Measurements from ENCODE around the gene MBD5. TPM values are rescaled to one million over a fixed set of nuclear protein-coding genes. Genes with fewer than 3 reads are reported as not detected.

Gene MBD5
- total and polyA plus RNA-seq, 5 donors, result 5.6 to 37.0 (median 33.9) TPM

Other genes with a start within 250 kb of the MBD5 start
- 10 to 100 TPM; 12.9 to 14.8 (median 14.1) TPM for gene ACVR2A, start 176.1 kb upstream of the MBD5 start, total RNA-seq
- gene ACVR2A, start 176.1 kb upstream of the MBD5 start, polyA plus RNA-seq, result 3.3 TPM
- gene ORC4, start 354 bp upstream of the MBD5 start, total RNA-seq, result 10 to 100 TPM; 36.7 to 55.2 (median 45.8) TPM
- gene ORC4, start 354 bp upstream of the MBD5 start, polyA plus RNA-seq, result 13.9 TPM

Measured in right cardiac atrium (tissue), 5 donors.